Fibroblast of peridontal ligament (primary cell): Measurements from ENCODE around the gene HS6ST3.

Source experiments
- DNase-seq: peaks from one replicate; pipeline ENCODE4 v3.0.0-alpha.2; 2010; ENCODE audit errors: extremely low read depth

The HS6ST3 gene

DNA sequence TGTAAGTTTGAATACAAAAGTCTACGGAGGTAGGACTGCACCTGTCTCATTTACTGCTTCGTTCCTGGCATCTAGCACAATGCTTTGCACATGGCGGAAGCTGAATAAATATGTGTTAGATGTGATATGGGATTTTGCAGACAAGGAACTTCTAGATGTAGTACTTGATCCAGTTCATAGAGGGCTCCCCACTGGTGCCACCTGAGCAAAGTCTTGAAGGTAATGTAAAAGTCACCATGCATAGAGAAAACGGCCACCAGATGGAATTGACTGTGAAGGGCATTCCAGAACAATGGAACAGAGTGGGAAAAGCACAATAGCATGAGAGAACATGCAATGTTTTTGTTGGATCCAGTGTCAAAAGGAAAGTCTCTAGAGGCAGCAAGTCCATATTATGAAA lies 209.3 kb downstream of the HS6ST3 start:
- no peak for DNase-seq

DNA sequence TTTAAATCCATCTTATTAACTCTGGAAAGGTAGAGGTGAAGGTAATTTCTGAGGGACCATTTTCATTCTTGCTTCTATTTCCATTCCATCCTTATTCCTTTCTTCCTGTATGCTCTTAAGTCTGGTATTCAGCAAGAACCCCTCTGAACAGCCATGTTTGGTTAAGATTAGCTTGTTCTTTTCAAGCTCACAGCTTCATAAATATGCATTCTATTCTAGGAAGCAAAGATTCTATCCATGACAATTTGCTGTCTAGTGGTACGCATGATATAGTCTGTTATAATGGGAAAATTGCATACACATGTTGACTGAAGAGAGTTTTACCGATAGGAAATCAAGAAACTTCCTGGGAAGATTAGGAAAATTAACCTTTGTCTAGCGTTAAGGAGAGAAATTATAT lies 218.7 kb downstream of the HS6ST3 start:
- DNase-seq, result no peak

- DNase-seq, result no peak
These were observed 225.1 kb downstream of the HS6ST3 start for GRCh38 chr13:96314974-96315373.

DNA sequence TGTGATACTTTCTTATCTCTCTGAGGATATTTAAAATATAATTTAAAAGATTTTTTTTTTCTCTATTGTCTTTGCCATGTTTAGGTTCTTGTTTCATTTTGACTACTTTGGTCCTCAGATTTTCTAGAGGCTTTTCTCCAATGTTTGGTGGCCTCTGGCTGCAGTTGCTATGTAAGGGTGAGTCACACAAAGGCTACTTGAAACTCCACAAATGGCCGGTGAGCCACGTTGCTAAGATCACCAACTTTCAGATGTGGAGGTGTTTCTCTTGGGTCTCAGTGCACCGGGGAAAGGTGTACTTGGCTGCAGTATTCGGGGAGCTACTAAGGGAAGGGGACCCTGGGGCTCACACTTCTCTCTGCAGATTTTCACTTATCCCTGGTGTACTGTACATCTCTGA lies 248.1 kb downstream of the HS6ST3 start:
- DNase-seq, result no peak

DNA sequence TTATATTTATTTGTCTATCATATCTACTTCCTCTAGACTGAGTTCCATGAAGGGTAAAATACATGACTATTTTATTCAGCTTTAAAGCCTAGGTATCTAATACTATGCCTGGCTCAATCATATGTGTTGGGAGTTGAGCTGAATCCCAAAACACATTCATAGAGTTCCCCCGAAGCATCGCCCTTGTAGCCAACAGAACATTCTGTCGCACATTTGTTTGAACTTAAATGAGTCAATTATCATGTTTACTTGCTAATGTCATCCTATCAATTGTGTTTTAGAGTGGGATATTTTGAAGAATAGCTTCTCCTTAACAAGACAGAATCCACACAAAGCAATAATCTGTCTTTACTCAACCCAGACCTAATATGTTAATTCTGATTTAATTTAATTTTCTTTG lies 252.4 kb downstream of the HS6ST3 start:
- no peak for DNase-seq

DNA sequence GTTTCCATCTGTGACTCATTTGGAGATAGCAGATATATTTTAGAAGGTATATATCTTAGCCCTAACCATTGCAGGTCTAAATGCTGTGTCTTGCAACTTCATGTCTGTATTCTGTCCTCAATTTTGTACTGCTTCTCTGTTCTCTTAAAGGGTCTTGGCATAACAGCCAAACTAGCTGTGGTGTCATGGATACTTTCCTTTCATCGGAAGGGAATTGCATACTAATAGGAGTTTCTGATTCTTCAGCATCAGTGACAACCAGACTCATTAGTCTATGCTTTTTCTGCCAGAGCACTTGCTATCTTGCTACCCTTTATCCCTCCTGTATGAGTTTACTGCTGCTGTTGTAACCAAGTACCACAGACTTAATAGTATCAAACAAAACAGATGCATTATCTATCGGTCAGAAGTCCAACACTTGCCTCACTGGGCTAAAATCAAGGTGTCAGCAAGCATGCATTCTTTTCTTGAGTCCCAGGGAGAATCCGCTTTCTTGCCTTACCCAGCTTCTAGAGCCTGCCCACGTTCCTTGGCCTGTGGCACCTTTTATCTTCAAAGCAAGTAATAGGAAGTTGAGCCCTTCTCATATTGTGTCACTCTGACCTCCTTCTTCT lies 253.1 kb downstream of the HS6ST3 start:
- DNase-seq, result no peak

DNA sequence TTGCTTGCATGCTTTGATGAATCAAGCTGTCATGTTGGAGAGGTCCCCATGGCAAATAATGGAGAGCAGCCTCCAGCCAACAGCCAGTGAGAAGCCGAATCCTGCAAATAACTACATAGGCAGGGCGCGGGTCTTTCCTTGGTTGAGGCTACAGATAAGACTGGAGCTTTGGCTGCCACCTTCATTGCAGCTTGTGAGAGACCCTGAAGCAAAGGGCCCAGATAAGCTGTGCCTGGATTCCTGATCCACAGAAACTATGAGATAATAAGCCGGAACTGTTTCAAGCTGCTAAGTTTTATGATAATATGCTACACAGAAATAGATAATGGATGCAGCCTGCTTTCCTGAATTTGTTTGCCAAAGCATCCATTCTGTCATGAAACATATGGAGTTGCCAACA lies 257.0 kb downstream of the HS6ST3 start:
- DNase-seq, result no peak

GRCh38 chr13:96373597-96373996 lies 283.7 kb downstream of the HS6ST3 start:
- no peak for DNase-seq

GRCh38 chr13:96377835-96378234 lies 287.9 kb downstream of the HS6ST3 start:
- no peak for DNase-seq

DNA sequence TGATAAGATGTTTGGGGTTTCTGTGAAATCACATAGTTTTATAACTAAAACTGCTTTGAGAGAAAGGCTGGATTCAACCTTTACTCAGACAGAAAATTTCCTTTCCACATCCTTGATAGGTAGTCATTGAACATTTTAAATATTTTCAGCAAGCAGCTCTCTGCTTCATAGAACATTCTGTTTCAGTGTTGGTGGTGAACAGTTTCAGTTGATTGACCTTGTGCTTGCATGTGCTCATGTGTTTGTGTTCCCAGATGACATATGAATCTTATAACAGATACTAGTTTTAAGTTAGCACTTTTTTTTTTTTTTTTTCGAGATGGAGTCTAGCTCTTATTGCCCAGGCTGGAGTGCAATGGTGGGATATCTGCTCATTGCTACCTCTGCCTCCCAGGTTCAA lies 290.1 kb downstream of the HS6ST3 start:
- no peak for DNase-seq

- DNase-seq, result no peak
These were observed 291.8 kb downstream of the HS6ST3 start for GRCh38 chr13:96381681-96382080.

GRCh38 chr13:96388598-96388997 lies 298.7 kb downstream of the HS6ST3 start:
- no peak for DNase-seq

DNA sequence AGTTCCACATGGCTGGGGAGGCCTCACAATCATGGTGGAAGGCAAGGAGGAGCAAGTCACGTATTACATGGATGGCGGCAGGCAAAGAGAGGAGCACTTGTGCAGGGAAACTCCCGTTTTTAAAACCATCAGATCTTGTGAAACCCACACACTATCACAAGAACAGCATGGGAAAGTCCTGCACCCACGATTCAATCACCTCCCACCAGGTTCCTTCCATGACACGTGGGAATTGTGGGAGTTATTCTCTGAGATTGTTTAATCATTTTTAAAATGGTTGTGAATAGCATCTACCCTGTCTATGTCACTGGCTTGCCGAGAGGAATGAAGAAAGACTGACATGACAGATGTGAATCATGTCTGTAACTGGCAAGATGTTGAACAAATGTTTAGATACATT lies 301.7 kb downstream of the HS6ST3 start:
- no peak for DNase-seq

GRCh38 chr13:96397807-96398206 lies 307.9 kb downstream of the HS6ST3 start:
- DNase-seq, result no peak

GRCh38 chr13:96398486-96398885 lies 308.6 kb downstream of the HS6ST3 start:
- no peak for DNase-seq

DNA sequence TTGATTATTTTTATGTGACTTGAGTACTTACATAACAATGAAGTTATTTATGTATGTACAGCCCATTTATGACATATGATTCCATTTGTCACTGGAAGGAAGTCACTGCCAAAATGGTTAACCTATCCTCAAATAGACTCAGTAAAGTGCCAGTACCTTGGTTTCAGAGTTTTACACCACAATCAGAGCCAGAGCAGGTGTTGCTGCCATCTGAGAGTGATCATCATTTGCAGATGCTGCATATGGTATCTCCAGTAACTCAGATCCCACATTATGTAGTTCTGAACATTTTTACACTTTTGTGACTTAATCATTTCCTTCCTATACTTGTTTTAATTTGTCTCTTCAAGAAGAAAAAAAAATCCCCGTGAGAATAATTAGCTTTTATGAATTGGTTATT lies 313.3 kb downstream of the HS6ST3 start:
- no peak for DNase-seq

DNA sequence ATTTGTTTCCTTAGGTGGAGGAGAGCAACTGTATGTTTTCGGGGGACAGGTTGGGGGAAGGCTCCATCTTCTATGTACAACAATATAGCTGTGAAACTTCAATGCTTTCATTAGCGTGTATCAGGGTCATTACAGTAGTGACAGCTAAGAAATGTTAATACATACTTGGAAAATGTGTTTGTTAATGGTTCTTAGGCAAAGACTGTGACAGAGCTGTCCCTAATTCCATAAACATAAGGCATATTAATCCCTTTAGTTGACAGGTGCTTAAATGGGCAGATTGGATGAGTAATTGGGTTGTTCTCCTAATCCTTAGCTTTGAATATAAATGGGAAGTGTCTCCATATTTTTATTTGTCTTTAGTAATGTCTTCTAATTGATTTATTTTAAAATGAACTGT lies 313.7 kb downstream of the HS6ST3 start:
- DNase-seq, result no peak

GRCh38 chr13:96415831-96416385 lies 326.0 kb downstream of the HS6ST3 start:
- no peak for DNase-seq

DNA sequence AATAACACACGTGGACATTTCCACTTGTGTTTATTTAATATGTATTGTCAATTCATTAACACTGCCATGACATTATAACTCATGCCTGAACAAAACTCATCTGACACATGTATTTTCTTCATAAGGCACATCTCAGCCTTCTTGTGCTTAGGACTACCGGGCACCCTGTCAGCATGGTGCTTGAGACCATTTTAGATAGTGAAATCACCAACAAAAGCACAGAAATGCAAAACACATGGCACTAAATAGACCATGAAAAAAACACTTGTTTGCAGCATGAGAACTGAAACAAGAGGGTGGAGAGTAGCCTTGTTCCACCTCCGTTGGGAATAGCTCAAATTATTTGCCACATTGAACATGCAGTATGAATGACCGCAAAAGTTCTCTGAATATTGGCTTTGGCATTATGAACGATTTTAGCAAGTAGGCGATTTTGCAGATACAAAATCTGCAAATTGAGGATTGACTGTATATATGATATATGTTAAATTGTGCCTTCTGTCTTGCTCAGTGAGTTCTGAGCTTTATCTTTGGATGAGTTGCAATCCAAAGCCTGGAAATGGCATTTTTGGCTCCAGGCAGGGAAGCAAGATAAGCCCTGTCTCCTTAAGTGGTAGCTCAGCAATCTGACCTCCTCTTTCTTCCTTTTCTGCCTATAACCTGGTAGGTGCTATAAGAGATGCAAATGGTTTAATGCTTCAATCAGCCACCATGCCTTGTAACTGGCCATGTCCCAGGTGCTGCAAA lies 328.2 kb downstream of the HS6ST3 start:
- no peak for DNase-seq

- no peak for DNase-seq
These were observed 331.4 kb downstream of the HS6ST3 start for GRCh38 chr13:96421314-96421713.

DNA sequence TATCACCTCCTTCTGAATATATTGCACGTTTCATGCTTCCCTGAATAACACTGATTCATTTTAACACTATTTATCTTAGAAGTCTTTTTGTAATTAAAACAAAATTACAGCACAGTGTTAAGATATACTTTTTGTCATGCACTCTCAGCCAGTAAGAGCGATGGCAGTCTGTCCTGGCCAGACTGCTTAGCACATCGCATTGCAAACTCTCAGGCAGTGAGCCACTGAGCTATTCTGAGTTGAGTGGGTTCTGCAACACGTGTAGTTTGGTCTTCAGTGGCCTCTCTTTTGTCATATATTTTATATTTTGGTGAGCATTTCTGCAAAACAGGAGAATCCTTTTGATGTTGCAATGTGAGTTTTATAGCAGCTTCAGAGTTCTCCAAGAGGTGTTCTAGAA lies 332.1 kb downstream of the HS6ST3 start:
- no peak for DNase-seq

DNA sequence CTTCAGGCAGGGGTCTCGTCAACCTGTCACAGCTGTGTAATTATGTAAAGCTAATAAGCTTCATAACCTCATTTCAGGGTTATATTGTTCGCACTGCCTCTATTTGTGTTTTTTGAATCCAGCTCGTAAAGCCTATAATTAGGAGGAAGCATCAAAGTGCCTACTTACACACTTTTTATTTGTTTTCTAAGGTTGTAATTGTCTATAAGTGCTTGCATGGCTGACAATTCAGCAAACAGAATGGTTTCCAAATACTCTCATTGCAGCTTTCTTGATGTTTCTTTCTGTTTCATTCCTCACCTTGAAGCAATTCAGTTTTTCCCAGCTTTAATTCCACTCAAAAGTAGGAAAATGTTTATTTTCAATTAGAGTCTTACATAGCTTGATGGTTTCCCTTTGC lies 336.3 kb downstream of the HS6ST3 start:
- DNase-seq, result no peak

GRCh38 chr13:96428911-96429310 lies 339.0 kb downstream of the HS6ST3 start:
- DNase-seq, result no peak
